GM12878 (cell line): ENCODE results near the gene IVD. TPM values are rescaled to one million over a fixed set of nuclear protein-coding genes. Genes with fewer than 3 reads are reported as not detected.
A peak's percentile ranks its signal among the peaks of the same experiment; 100 is the strongest.

Experiments
- CHD1 ChIP-seq: IDR thresholded peaks from 2 replicates; pipeline ENCODE4 v1.6.1; 2012; ENCODE audit warnings: low read depth, low read length, improper control_type of control experiment
- FOXK2 ChIP-seq: fragments of 450-650 bp; IDR thresholded peaks from 2 replicates; pipeline ENCODE4 v1.6.1; 2017; ENCODE audit warnings: mild to moderate bottlenecking, moderate library complexity
- HDAC6 ChIP-seq: fragments of 200-600 bp; sonication (generic); IDR thresholded peaks from one replicate; pipeline ENCODE4 v1.8.0; 2017; ENCODE audit warnings: antibody characterized with exemption; ENCODE audit not compliant: unreplicated experiment
- IKZF1 ChIP-seq: fragments of 450-650 bp; conservative IDR thresholded peaks from 2 replicates; pipeline ENCODE4 v1.6.1; 2017; ENCODE audit warnings: antibody characterized with exemption, mild to moderate bottlenecking
- POLR2AphosphoS2 ChIP-seq: IDR thresholded peaks from 2 replicates; pipeline ENCODE4 v1.6.1; 2011; ENCODE audit warnings: low read depth, mild to moderate bottlenecking, low read length, improper control_type of control experiment, moderate library complexity
- POLR2AphosphoS5 ChIP-seq: IDR thresholded peaks from 2 replicates; pipeline ENCODE4 v1.6.1; 2011; ENCODE audit warnings: mild to moderate bottlenecking, low read length, inconsistent platforms
- SIN3A ChIP-seq: IDR thresholded peaks from 2 replicates; pipeline ENCODE4 v1.6.1; 2012; ENCODE audit warnings: low read depth, low read length, improper control_type of control experiment
- TCF7 ChIP-seq: IDR thresholded peaks from 2 replicates; pipeline ENCODE4 v1.6.1; 2014; ENCODE audit warnings: antibody characterized with exemption, borderline replicate concordance
- ZNF274 ChIP-seq: IDR thresholded peaks from one replicate; pipeline ENCODE4 v1.8.0; 2011; ENCODE audit not compliant: insufficient read length, insufficient read depth
- ZNF622 ChIP-seq: fragments of 450-650 bp; IDR thresholded peaks from 2 replicates; pipeline ENCODE4 v1.6.1; 2017; ENCODE audit warnings: mild to moderate bottlenecking, inconsistent platforms
- polyA plus RNA-seq, 11 experiments: library from polyadenylated mRNA; depleted of rRNA in 4 of 11; unstranded in 6 of 11; stranded (reverse) in 5 of 11; fragments of >200 nt; fragmentation: Nextera tagmentation in 4 of 11; fragmentation: Illumina TruSeq in 1 of 11; extraction: Ambion mirVana in 4 of 11; extraction: Trizol in 1 of 11; gene quantifications; 1 replicate in 1 of 11; 2 replicates in 10 of 11; pipeline versions ENCODE4 v1.2.1 to v1.2.3, GENCODE V29; 2011 to 2016; ENCODE audit warnings: inconsistent platforms in 2 of 11, missing spikeins in 2 of 11, low read depth in 1 of 11
- total RNA-seq, 4 experiments: library from RNA; depleted of rRNA in 3 of 4; stranded (reverse); fragments of >200 nt in 3 of 4; fragmentation: Illumina TruSeq in 1 of 4; extraction: Trizol in 1 of 4; gene quantifications; 2 replicates each; pipeline versions ENCODE4 v1.2.1 to v1.2.3, GENCODE V29; 2013 to 2021
- TF ChIP-seq, protein P1 (sequence below): IDR thresholded peaks from 2 replicates; pipeline ENCODE4 v1.6.1; 2012; ENCODE audit warnings: improper control_type of control experiment, low read depth, low read length; ENCODE audit not compliant: insufficient replicate concordance
- TF ChIP-seq, protein P2 (sequence below): IDR thresholded peaks from 2 replicates; pipeline ENCODE4 v1.6.1; 2011; ENCODE audit warnings: low read depth, low read length, improper control_type of control experiment, borderline replicate concordance
- TF ChIP-seq, protein P3 (sequence below): IDR thresholded peaks from 2 replicates; pipeline ENCODE4 v1.6.1; 2012; ENCODE audit warnings: mild to moderate bottlenecking, low read depth, low read length
- TF ChIP-seq, protein P4 (sequence below): IDR thresholded peaks from 2 replicates; pipeline ENCODE4 v1.6.1; 2012; ENCODE audit warnings: low read depth, low read length, improper control_type of control experiment
- TF ChIP-seq, protein P5 (sequence below): fragments of 450-650 bp; IDR thresholded peaks from 2 replicates; pipeline ENCODE4 v1.6.1; 2017; ENCODE audit warnings: mild to moderate bottlenecking, moderate library complexity

IVD gene
- total and polyA plus RNA-seq, 10 of the 15 experiments (the other 5 are each of a cell fraction or from before 2014, with no cell fraction given), result 5.3 to 59.8 (median 45.7) TPM

DNA sequence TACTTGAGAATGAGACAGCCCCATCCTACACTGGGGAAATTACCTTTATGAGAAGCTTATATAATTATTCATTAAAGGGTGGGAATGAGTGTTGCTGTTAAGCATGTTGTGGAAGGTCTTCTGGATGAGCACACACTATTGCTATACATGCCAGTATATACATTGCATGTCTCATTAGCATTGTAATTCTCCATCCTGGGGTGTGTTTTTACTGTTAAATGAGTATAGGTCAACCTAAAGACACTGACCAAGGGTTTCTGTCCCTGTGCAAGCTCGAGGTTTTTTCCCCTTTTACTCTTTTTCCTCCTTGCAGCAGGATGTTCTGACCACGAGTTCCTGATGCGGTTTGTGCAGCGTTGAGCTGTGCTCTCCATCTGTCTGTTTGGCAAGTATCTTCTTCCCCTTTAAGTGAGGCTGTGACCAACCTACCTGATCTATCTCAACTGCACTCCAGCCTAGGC is 7.2 kb upstream of the IVD start (continued):
- TF ChIP-seq, protein P1, sequence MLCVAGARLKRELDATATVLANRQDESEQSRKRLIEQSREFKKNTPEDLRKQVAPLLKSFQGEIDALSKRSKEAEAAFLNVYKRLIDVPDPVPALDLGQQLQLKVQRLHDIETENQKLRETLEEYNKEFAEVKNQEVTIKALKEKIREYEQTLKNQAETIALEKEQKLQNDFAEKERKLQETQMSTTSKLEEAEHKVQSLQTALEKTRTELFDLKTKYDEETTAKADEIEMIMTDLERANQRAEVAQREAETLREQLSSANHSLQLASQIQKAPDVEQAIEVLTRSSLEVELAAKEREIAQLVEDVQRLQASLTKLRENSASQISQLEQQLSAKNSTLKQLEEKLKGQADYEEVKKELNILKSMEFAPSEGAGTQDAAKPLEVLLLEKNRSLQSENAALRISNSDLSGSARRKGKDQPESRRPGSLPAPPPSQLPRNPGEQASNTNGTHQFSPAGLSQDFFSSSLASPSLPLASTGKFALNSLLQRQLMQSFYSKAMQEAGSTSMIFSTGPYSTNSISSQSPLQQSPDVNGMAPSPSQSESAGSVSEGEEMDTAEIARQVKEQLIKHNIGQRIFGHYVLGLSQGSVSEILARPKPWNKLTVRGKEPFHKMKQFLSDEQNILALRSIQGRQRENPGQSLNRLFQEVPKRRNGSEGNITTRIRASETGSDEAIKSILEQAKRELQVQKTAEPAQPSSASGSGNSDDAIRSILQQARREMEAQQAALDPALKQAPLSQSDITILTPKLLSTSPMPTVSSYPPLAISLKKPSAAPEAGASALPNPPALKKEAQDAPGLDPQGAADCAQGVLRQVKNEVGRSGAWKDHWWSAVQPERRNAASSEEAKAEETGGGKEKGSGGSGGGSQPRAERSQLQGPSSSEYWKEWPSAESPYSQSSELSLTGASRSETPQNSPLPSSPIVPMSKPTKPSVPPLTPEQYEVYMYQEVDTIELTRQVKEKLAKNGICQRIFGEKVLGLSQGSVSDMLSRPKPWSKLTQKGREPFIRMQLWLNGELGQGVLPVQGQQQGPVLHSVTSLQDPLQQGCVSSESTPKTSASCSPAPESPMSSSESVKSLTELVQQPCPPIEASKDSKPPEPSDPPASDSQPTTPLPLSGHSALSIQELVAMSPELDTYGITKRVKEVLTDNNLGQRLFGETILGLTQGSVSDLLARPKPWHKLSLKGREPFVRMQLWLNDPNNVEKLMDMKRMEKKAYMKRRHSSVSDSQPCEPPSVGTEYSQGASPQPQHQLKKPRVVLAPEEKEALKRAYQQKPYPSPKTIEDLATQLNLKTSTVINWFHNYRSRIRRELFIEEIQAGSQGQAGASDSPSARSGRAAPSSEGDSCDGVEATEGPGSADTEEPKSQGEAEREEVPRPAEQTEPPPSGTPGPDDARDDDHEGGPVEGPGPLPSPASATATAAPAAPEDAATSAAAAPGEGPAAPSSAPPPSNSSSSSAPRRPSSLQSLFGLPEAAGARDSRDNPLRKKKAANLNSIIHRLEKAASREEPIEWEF, result no peak
- TF ChIP-seq ZNF622, result no peak
- TF ChIP-seq POLR2AphosphoS2, result no peak
- TF ChIP-seq, protein P2, sequence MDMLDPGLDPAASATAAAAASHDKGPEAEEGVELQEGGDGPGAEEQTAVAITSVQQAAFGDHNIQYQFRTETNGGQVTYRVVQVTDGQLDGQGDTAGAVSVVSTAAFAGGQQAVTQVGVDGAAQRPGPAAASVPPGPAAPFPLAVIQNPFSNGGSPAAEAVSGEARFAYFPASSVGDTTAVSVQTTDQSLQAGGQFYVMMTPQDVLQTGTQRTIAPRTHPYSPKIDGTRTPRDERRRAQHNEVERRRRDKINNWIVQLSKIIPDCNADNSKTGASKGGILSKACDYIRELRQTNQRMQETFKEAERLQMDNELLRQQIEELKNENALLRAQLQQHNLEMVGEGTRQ, result no peak
- TF ChIP-seq, protein P3, sequence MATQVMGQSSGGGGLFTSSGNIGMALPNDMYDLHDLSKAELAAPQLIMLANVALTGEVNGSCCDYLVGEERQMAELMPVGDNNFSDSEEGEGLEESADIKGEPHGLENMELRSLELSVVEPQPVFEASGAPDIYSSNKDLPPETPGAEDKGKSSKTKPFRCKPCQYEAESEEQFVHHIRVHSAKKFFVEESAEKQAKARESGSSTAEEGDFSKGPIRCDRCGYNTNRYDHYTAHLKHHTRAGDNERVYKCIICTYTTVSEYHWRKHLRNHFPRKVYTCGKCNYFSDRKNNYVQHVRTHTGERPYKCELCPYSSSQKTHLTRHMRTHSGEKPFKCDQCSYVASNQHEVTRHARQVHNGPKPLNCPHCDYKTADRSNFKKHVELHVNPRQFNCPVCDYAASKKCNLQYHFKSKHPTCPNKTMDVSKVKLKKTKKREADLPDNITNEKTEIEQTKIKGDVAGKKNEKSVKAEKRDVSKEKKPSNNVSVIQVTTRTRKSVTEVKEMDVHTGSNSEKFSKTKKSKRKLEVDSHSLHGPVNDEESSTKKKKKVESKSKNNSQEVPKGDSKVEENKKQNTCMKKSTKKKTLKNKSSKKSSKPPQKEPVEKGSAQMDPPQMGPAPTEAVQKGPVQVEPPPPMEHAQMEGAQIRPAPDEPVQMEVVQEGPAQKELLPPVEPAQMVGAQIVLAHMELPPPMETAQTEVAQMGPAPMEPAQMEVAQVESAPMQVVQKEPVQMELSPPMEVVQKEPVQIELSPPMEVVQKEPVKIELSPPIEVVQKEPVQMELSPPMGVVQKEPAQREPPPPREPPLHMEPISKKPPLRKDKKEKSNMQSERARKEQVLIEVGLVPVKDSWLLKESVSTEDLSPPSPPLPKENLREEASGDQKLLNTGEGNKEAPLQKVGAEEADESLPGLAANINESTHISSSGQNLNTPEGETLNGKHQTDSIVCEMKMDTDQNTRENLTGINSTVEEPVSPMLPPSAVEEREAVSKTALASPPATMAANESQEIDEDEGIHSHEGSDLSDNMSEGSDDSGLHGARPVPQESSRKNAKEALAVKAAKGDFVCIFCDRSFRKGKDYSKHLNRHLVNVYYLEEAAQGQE, result no peak
- no peak for TF ChIP-seq CHD1
- TF ChIP-seq, protein P4, sequence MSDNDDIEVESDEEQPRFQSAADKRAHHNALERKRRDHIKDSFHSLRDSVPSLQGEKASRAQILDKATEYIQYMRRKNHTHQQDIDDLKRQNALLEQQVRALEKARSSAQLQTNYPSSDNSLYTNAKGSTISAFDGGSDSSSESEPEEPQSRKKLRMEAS, result no peak
- peak; percentile 43; the same call in 1 of the 2 replicates for TF ChIP-seq IKZF1
- TF ChIP-seq POLR2AphosphoS5, result no peak
- no peak for TF ChIP-seq ZNF274
- TF ChIP-seq SIN3A, result no peak
- TF ChIP-seq TCF7, result no peak
- no peak for TF ChIP-seq FOXK2
- TF ChIP-seq, protein P5, sequence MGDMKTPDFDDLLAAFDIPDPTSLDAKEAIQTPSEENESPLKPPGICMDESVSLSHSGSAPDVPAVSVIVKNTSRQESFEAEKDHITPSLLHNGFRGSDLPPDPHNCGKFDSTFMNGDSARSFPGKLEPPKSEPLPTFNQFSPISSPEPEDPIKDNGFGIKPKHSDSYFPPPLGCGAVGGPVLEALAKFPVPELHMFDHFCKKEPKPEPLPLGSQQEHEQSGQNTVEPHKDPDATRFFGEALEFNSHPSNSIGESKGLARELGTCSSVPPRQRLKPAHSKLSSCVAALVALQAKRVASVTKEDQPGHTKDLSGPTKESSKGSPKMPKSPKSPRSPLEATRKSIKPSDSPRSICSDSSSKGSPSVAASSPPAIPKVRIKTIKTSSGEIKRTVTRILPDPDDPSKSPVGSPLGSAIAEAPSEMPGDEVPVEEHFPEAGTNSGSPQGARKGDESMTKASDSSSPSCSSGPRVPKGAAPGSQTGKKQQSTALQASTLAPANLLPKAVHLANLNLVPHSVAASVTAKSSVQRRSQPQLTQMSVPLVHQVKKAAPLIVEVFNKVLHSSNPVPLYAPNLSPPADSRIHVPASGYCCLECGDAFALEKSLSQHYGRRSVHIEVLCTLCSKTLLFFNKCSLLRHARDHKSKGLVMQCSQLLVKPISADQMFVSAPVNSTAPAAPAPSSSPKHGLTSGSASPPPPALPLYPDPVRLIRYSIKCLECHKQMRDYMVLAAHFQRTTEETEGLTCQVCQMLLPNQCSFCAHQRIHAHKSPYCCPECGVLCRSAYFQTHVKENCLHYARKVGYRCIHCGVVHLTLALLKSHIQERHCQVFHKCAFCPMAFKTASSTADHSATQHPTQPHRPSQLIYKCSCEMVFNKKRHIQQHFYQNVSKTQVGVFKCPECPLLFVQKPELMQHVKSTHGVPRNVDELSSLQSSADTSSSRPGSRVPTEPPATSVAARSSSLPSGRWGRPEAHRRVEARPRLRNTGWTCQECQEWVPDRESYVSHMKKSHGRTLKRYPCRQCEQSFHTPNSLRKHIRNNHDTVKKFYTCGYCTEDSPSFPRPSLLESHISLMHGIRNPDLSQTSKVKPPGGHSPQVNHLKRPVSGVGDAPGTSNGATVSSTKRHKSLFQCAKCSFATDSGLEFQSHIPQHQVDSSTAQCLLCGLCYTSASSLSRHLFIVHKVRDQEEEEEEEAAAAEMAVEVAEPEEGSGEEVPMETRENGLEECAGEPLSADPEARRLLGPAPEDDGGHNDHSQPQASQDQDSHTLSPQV, result no peak
- no peak for TF ChIP-seq HDAC6
